ENCODE results near the gene OCRL. TPM values are rescaled to one million over a fixed set of nuclear protein-coding genes. Genes with fewer than 3 reads are reported as not detected.

Gene OCRL
- total and polyA plus RNA-seq, 4 donors, result 8.6 to 20.2 (median 14.0) TPM

- no peaks in the 10 kb centered on the region for H3K36me3 ChIP-seq (ENCODE audit: control insufficient read depth in 4 of 4, insufficient read depth in 4 of 4, low read length in 4 of 4)
- no peaks in the 10 kb centered on the region for H3K4me1 ChIP-seq (ENCODE audit: control insufficient read depth in 5 of 5, insufficient read depth in 5 of 5, low read length in 5 of 5)
- no peaks in the 10 kb centered on the region for H3K9me3 ChIP-seq (ENCODE audit: control insufficient read depth in 4 of 4, insufficient read depth in 3 of 4, low read length in 3 of 4)
- no peak for DNase-seq
- H3K27ac ChIP-seq (ENCODE audit: low read depth in 1 of 2, low read length in 1 of 2), result no peak overlapping the region
- no peak overlapping the region for H3K4me3 ChIP-seq
- no peak for ATAC-seq (ENCODE audit: insufficient read depth, low FRiP score)
- no peak overlapping the region for H3K9ac ChIP-seq (ENCODE audit: insufficient read depth in 1 of 2, low read length in 2 of 2)
- no peak for TF ChIP-seq CTCF (IDR thresholded peaks at IDR 0.05; ENCODE audit: control extremely low read depth, extremely low read depth)
- 78 to 95% methylated on average over 4 of the region's 4 CpGs for WGBS, 2 donors
- peaks cover 0 to 4% (median 0%) of the 10 kb centered on the region in 3 donors for H3K27me3 ChIP-seq (ENCODE audit: control insufficient read depth in 3 of 3, insufficient read depth in 3 of 3, low read length in 2 of 3)
Observed at GRCh38 chrX:129534816-129535578, 5.1 kb upstream of the OCRL start.

- 2 to 39% methylated on average over 8 to 14 of the region's 14 CpGs for WGBS, 2 donors
- Histone ChIP-seq H3K27ac (ENCODE audit: low read depth in 1 of 2, low read length in 1 of 2) (peak overlapping the region in 1 of 2 donors; percentile 64), H3K27me3 (ENCODE audit: control insufficient read depth in 3 of 3, insufficient read depth in 3 of 3, low read length in 2 of 3) (peaks cover 0 to 11% (median 0%) of the 10 kb centered on the region in 3 donors)
Observed at GRCh38 chrX:129540722-129541184, 694 bp downstream of the OCRL start.

GRCh38 chrX:129544780-129545179 lies 4.7 kb downstream of the OCRL start:
- 78 to 95% methylated on average over 2 of the region's 2 CpGs for WGBS, 2 donors
- no peak for ATAC-seq (ENCODE audit: insufficient read depth, low FRiP score)

More at GRCh38 chrX:129540722-129541184, 694 bp downstream of the OCRL start:
- H3K9me3 ChIP-seq (ENCODE audit: control insufficient read depth in 4 of 4, insufficient read depth in 3 of 4, low read length in 3 of 4), result peaks cover 0 to 3% (median 0%) of the 10 kb centered on the region in 4 donors
- ATAC-seq (ENCODE audit: insufficient read depth, low FRiP score) (no peak), DNase-seq (no peak)
- peaks cover 0 to 9% (median 0%) of the 10 kb centered on the region in 5 donors for H3K4me1 ChIP-seq (ENCODE audit: control insufficient read depth in 5 of 5, insufficient read depth in 5 of 5, low read length in 5 of 5)
- peak overlapping the region; percentile 44 for H3K4me3 ChIP-seq
- peaks cover 0 to 3% (median 0%) of the 10 kb centered on the region in 4 donors for H3K36me3 ChIP-seq (ENCODE audit: control insufficient read depth in 4 of 4, insufficient read depth in 4 of 4, low read length in 4 of 4)
- no peak for TF ChIP-seq CTCF (IDR thresholded peaks at IDR 0.05; ENCODE audit: control extremely low read depth, extremely low read depth)
- no peak overlapping the region for H3K9ac ChIP-seq (ENCODE audit: insufficient read depth in 1 of 2, low read length in 2 of 2)

More at GRCh38 chrX:129544780-129545179, 4.7 kb downstream of the OCRL start:
- H3K4me1 ChIP-seq (ENCODE audit: control insufficient read depth in 5 of 5, insufficient read depth in 5 of 5, low read length in 5 of 5), result peaks cover 0 to 9% (median 0%) of the 10 kb centered on the region in 5 donors
- H3K27ac ChIP-seq (ENCODE audit: low read depth in 1 of 2, low read length in 1 of 2), result peak overlapping the region in 1 of 2 donors; percentile 4
- peaks cover 0 to 7% (median 0%) of the 10 kb centered on the region in 3 donors for H3K27me3 ChIP-seq (ENCODE audit: control insufficient read depth in 3 of 3, insufficient read depth in 3 of 3, low read length in 2 of 3)
- H3K36me3 ChIP-seq (ENCODE audit: control insufficient read depth in 4 of 4, insufficient read depth in 4 of 4, low read length in 4 of 4), result peaks cover 0 to 3% (median 0%) of the 10 kb centered on the region in 4 donors
- DNase-seq, result no peak
- H3K9ac ChIP-seq (ENCODE audit: insufficient read depth in 1 of 2, low read length in 2 of 2), result no peak overlapping the region
- H3K4me3 ChIP-seq, result no peak overlapping the region
- TF ChIP-seq CTCF (IDR thresholded peaks at IDR 0.05; ENCODE audit: control extremely low read depth, extremely low read depth), result no peak
- peaks cover 0 to 3% (median 0%) of the 10 kb centered on the region in 4 donors for H3K9me3 ChIP-seq (ENCODE audit: control insufficient read depth in 4 of 4, insufficient read depth in 3 of 4, low read length in 3 of 4)

All from lung (tissue), 12 donors.